Placental epithelial cell (primary cell): ENCODE measurements around the gene AHR. TPM values are rescaled to one million over a fixed set of nuclear protein-coding genes. Genes with fewer than 3 reads are reported as not detected.

Source experiments
- small RNA-seq: library from RNA; depleted of rRNA; stranded (forward); fragments of <200 nt; gene quantifications from one replicate; pipeline ENCODE3, GENCODE V24; 2012
- total RNA-seq: library from RNA; depleted of rRNA; stranded (reverse); fragments of >200 nt; gene quantifications from 2 replicates; pipeline ENCODE4 v1.2.3, GENCODE V29; 2012

The AHR gene
- 5.9 and 12.3 TPM in 2 replicates for total RNA-seq

DNA sequence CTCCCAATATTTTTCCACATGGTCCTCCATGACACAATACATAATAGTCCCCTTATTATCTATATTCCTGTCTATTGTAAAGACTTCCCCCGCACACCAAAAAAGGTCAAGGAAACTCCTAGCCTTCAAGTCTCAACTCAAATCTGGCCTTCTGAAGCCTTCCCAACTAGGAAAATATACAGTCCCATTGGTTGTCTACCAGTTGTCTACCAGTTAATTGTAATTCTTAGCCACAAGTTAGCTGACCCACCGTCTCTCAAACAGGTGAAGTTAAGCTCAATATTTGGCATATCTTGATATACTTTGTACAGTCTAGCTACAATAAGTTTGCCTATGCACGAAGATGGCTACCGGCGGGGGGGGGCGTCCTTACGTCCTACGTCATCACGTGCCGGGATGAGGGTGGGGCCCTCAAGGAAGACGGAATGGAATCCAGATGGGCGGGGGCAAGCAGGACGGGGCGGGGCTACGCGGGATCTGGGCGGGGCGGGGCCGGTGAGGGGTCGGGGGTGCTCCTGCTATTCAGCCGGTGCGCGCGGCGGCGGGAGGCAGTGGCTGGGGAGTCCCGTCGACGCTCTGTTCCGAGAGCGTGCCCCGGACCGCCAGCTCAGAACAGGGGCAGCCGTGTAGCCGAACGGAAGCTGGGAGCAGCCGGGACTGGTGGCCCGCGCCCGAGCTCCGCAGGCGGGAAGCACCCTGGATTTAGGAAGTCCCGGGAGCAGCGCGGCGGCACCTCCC, at the start of gene AHR:
Gene AHR (plus strand): TSS at position 551 of the 738 bp plus-strand sequence. CDS start 613 bp downstream, outside the sequence.

Small RNA genes within 50 kb of the gene (small RNA-seq; reads per million reads assigned to genes)
- gene RF00092 = not detected
